Measurements from ENCODE around the gene ACKR2.

- TF ChIP-seq POLR2A (IDR thresholded peaks at IDR 0.05; ENCODE audit: low read length), result peak; percentile 72
- no peak for TF ChIP-seq GATA1 (IDR thresholded peaks at IDR 0.05; ENCODE audit: low read depth, low read length)
Observed at GRCh38 chr3:42772670-42773408, 36.4 kb upstream of the ACKR2 start, which contains the start of gene CCDC13.

All from erythroblast (primary cell).